GM12864 (cell line): ENCODE results near the gene CPNE6.

Source experiments
- DNase-seq: peaks from one replicate; pipeline ENCODE4 v3.0.0-alpha.2; 2011; ENCODE audit warnings: low read depth
- H3K4me3 ChIP-seq: 2 replicates; pipeline ENCODE4 v1.5.1; 2011; ENCODE audit warnings: mild to moderate bottlenecking, low read depth, low read length, control low read depth
- TF ChIP-seq, protein P1 (sequence below): IDR thresholded peaks from 2 replicates; pipeline ENCODE4 v1.5.1; 2011; ENCODE audit warnings: low read depth, mild to moderate bottlenecking, moderate library complexity, low read length, control low read depth, inconsistent platforms; ENCODE audit errors: missing control alignments

The CPNE6 gene

DNA sequence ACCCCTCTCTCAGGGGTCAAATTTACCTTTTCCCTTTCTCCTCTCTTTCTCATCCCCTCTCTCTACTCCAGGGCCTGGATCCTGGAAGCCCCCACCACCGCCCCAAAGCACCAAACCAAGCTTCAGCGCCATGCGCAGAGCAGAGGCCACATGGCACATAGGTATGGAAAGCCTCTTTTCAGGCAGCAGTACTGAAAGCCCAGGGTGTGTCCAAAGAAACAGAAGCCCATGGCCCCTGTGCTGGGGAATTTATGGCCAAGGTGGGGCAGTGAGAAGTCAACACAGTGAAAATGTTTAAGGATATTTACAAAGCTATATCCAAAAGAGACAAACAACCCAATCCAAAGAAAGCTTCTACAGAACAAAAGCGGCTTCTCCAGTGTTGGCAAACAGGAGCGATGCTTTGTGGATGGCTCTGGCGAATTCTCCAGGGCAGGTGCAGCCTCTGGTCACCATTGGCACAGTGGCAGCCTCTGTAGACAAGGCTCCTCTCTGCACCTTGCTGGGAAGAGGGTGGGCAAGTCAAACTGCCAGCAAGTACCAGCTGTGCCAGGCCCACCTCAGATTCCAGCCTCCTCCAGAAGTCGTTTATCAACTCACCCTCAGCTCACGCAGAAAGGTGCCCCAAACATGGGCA, 4.7 kb upstream of the CPNE6 start:
- H3K4me3 ChIP-seq = no peak overlapping the region
- no peak for DNase-seq
- TF ChIP-seq, protein P1, sequence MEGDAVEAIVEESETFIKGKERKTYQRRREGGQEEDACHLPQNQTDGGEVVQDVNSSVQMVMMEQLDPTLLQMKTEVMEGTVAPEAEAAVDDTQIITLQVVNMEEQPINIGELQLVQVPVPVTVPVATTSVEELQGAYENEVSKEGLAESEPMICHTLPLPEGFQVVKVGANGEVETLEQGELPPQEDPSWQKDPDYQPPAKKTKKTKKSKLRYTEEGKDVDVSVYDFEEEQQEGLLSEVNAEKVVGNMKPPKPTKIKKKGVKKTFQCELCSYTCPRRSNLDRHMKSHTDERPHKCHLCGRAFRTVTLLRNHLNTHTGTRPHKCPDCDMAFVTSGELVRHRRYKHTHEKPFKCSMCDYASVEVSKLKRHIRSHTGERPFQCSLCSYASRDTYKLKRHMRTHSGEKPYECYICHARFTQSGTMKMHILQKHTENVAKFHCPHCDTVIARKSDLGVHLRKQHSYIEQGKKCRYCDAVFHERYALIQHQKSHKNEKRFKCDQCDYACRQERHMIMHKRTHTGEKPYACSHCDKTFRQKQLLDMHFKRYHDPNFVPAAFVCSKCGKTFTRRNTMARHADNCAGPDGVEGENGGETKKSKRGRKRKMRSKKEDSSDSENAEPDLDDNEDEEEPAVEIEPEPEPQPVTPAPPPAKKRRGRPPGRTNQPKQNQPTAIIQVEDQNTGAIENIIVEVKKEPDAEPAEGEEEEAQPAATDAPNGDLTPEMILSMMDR = no peak

DNA sequence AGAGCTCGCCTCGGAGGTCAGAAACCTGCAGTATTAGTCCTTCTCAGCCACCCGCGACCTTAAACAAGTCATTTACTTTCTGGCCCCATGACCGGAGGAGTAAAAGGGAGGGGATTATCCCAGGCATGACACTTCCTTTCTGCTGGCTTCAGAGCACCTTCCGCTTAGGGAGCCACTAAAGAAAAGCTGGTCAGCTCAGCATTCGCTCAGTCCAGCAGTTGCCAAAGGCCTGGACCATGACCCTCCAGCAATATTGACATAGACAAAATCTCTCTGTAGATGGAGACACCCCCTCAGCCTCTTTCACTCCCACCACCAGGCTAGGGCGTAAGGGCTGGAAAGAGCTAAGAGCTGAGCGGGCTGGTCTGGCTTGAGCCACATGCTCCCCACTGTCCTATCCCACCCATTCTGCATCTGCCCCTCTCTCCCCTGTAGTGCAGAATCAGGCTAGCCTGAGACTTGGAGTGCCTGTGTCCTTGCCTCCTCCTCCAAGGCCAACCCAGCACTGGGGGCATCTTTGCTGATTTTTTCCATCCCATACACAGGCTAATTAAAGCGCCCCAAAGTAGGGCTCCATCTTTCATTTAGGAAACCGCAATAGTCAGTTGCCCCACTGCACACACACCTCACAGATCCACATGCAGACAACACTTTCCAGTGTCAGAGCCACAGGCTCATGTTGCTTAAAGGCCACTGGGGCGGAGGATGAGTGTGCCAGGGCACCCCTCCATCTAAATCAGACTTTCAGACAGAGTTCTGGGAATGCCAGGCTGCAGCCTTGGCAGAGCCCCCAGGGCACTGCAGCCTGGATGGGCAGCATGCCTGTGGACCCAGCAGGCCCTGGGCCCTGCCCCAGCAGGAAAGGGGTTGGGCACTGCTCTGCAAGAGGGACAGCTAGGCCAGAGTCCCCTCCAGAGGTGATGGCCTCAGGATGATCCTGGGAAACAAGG, 4.0 kb upstream of the CPNE6 start:
- TF ChIP-seq, protein P1 = no peak
- H3K4me3 ChIP-seq = no peak overlapping the region
- no peak for DNase-seq

DNA sequence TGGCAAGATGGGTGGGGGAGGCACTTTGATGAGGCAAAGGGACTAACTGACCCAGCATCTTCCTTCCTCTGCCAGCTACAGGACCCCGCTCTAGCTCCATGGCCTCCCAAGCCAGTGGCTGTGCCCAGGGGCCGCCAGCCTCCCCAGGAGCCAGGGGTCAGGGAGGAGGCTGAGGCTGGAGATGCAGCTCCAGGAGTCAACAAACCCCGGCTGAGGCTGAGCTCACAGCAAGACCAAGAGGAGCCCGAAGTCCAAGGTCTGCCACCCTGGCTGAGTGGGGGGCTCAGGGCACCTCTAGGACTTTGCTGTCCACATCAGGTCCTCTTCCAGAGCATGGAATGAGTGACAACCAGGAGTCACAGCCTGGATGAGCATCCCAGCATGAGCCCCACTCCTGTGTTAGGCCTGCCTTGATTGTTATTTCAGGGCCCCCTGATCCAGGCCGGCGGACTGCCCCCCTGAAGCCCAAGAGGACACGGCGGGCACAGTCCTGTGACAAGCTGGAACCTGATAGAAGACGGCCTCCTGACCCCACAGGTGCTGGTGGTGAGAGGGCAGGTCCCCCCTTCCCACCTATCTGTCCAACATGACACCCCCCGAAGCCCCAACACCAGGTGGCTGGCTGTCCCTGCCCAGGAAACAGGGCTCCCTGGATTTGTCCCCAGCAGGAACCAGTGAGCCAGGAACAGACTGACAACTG, 2.5 kb upstream of the CPNE6 start:
- H3K4me3 ChIP-seq = no peak overlapping the region
- TF ChIP-seq, protein P1 = no peak
- no peak for DNase-seq

DNA sequence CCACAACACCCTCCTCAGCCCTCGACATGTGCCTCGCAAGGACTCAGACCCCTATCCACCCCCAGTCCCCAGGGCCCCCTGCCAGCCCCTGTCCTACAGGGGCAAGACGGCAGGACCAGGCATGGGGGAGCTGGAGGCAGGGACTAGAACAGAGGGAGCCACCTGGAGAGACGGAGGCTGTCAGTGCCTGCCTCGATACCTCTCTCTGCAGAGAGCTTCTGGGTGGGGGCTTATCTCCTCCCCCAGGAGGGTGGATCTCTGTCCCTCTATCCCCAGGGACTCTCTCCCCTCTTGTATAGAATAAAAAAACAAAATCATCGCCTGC, 2.0 kb upstream of the CPNE6 start:
- TF ChIP-seq, protein P1 = no peak
- DNase-seq = no peak
- H3K4me3 ChIP-seq = no peak overlapping the region

DNA sequence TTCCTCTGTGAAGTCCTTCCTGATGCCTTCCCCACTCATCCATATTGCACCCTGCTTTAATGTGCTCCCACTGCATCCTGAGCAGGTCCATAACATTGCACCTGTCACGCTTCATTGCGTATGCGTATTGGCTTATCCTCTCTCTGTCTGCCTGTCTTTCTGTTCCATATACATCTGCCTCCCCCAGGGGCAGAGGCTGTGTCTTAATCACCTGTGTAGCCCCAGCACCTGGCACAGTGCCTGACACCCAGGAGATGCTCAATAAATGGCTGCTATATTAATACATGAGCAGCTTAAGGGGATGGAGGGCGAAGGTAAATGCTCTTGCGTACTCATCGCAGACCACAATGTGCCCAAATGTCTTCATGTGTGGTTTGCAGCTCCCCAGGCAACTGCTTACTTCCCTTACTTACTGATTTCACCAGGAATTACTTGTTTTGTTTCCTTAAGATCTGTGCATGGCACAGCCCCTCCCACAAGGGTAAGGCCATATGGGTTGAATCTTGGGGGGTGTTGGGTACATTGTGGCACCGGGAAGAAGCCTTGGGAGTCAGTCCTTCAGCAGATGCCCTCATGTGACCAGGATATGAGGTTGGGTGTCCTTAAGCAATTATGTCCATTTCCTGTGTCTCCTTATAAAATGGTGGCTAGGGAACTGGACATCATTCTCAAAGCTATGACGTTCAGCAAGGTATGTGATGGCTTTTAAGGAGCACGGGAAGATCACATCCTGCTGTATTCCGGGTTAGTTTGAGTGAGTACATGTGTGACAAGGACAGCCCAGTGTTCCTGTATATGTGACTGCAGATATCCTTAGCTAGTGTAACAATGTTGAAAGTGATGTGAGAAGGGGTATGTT, 848 bp upstream of the CPNE6 start:
- no peak for DNase-seq
- no peak overlapping the region for H3K4me3 ChIP-seq
- TF ChIP-seq, protein P1 = no peak

DNA sequence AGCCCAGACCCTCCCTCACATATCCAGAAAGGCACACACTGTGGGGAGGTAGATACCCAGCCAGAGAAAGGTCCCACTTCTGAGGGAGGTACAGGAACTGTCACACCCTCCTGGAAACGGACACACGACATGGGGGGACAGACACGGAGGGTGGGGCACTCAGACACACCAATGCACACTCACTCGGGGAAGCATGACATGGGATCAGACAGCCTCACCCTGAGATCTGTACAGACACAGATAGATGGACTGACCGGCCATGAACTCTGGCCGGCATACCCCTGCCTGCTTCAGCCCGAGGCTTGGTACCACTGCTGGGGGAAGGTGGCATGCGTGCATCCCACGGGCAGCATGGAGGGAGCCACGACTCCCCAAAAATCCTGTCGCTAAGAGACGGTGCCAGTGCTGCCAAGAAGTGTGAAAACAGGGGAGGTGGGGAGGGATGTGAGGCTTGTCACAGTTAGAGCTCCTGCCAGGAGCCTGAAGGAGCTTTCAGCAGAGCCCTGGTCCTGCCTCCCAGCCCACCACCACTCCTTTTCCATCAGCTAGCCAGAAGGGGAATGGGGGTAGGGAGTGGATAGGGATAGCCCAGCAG, 571 bp downstream of the CPNE6 start:
- no peak overlapping the region for H3K4me3 ChIP-seq
- TF ChIP-seq, protein P1 = no peak
- no peak for DNase-seq
